ENCODE data around the gene PSMA2.

PSMA2 gene

GRCh38 chr7:42931834-42932651 lies at the start of gene PSMA2, which contains the start of gene MRPL32:
TSS of gene PSMA2 (minus strand) at chr7:42932174. CDS start at chr7:42932158, 16 bp downstream.
TSS of gene MRPL32 (plus strand) at chr7:42932376. CDS start at chr7:42932387, 11 bp downstream.
- in situ Hi-C loops (cut with MboI; ENCODE audit: low sequenced_read_pairs) = loop anchor here (25.0 kb wide), 1 partner anchor 905 kb away; no protein-coding TSS in a partner anchor

GRCh38 chr7:42981601-42982000 lies 49.6 kb upstream of the PSMA2 start:
- in situ Hi-C loops (cut with MboI; ENCODE audit: low sequenced_read_pairs) = no loop called here

GRCh38 chr7:42980514-42980913 lies 48.5 kb upstream of the PSMA2 start:
- in situ Hi-C loops (cut with MboI; ENCODE audit: low sequenced_read_pairs) = no loop called here

DNA sequence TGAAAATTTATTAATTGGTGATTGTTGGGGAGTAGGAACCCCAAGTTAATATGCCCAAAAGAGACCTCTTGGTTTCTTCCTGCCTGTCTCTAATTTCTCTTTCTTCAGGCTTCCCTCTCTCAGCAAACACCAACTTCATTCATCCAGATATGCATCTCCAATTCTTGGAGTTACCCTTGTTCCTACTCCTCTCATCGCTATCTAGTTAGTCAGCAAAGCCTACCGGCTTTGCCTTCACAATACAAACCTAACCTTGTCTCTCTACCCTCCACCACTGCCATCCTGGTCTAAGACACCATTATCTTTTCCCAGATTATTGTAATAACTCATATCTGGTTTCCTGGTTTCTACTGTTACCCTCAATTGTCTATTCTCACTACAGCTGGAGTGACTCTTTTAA lies 48.1 kb upstream of the PSMA2 start:
- in situ Hi-C loops (cut with MboI; ENCODE audit: low sequenced_read_pairs) = no loop called here

GRCh38 chr7:42978496-42978895 lies 46.5 kb upstream of the PSMA2 start:
- in situ Hi-C loops (cut with MboI; ENCODE audit: low sequenced_read_pairs) = no loop called here

- in situ Hi-C loops (cut with MboI; ENCODE audit: low sequenced_read_pairs) = no loop called here
Measured at GRCh38 chr7:42976371-42976770, 44.4 kb upstream of the PSMA2 start.

DNA sequence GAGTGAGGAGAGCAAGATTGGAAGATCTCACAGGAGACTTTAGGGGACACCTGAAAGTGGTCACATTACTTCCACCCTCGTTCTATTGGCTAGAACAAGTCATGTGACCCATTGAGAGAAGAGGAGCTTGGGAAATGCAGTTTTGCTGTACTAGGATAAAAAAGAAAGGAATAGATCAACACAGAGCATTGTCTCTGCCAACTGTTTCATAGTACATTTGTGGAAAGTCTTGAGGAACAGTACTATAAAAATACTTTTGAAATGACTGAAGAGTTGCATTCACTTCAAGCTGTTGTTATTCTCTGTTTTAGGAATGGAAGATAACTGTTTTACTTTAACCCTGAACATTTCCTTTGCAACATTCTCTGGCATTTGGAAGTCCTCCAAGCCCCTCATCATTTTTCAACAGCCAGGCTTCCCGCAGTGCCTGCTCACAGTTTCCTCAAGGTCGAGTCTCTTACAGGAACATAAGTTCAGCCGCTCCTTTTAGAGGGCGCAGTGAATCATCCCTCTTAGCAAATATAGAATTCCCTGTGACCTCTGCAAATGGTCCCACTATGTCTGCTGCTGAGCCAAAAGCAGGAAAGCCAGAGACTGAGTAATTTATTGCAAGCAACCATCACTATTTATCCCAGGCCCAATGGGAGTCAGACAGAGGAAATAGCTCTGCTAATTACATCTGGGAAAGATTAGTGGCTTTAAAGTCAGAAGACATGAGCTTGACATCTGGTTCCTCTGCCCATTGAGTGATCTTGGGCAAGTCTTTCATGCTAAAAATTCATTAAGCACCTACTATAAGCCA lies 40.9 kb upstream of the PSMA2 start:
- in situ Hi-C loops (cut with MboI; ENCODE audit: low sequenced_read_pairs) = no loop called here

DNA sequence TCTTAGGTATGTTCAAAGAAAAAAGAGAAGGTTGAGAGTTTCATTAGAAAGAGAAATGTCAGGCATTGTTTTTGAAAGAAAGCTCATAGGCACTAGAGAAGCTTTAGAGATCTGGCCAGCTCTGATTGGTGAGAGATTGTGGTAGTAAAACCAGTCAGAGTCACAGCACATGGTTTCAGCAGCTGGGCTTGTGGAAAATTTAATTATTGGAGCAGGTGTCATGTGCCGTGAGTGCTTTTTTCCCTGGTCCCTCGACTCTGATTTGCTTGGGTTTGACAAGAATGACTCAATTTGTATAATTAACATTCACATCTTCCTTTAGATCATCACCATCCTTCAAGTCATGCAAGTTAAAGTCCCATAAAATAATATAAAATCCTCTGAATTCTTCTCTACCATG lies 35.4 kb upstream of the PSMA2 start:
- in situ Hi-C loops (cut with MboI; ENCODE audit: low sequenced_read_pairs) = no loop called here

- in situ Hi-C loops (cut with MboI; ENCODE audit: low sequenced_read_pairs) = no loop called here
Measured at GRCh38 chr7:42964849-42965805, 33.2 kb upstream of the PSMA2 start.

GRCh38 chr7:42964293-42964692 lies 32.3 kb upstream of the PSMA2 start:
- in situ Hi-C loops (cut with MboI; ENCODE audit: low sequenced_read_pairs) = no loop called here

GRCh38 chr7:42961170-42961569 lies 29.2 kb upstream of the PSMA2 start:
- in situ Hi-C loops (cut with MboI; ENCODE audit: low sequenced_read_pairs) = no loop called here

DNA sequence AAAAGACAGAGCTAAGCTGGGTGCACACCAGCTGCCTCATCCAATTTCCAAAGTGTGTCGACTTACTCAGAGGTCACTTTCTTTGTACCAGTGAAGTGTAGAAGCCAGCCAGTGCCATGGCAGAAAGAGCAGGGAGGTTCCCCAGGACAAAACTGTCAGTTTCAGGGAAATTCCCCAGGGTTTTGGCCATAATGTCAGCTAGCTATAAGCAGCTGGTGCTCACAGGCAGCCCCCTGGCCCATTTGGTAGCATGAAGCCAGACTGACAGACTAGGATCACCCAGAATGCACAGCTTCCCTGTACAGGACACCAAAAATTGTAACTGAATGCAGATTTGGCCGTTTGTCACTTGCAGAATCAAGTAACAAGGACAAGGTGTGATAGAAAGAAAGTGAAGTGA lies 28.8 kb upstream of the PSMA2 start:
- in situ Hi-C loops (cut with MboI; ENCODE audit: low sequenced_read_pairs) = no loop called here

DNA sequence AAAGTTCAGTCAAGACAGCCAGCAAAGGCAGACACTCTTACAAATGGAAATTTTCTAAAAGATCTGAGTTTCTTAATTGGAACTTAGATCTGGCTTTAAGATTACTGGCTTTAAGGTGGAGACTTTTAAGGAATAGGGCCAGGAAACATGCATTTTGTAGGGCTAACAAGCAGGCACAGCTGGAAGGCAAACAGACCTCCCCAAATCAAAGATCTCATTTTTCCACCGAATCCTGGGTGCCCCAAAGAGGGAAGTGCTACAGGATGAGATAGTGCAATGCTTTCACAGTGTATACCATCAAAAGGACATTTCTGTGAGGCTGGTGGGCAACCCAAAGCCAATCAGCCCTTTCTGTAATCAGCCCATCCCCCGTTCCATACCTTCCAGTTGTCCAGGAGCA lies 27.6 kb upstream of the PSMA2 start:
- in situ Hi-C loops (cut with MboI; ENCODE audit: low sequenced_read_pairs) = no loop called here

- in situ Hi-C loops (cut with MboI; ENCODE audit: low sequenced_read_pairs) = no loop called here
Measured at GRCh38 chr7:42956062-42956461, 24.1 kb upstream of the PSMA2 start.

GRCh38 chr7:42953994-42954393 lies 22.0 kb upstream of the PSMA2 start:
- in situ Hi-C loops (cut with MboI; ENCODE audit: low sequenced_read_pairs) = no loop called here

DNA sequence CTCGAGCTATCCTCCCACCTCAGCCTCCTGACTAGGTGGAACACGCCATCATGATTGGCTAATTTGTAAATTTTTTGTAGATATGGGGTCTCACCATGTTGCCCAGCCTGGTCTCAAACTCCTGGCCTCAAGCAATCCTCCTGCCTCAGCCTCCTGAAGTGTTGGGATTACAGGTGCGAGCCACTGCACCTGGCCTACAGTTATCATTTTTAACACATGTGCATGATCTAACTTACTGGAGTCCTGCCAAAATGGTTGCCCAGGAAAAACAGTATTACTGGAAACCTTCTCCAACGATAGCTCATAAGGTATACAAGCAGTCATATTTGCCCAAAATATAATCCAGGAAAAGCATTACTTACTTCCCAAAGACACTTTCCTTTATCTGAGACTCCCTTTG lies 20.4 kb upstream of the PSMA2 start:
- in situ Hi-C loops (cut with MboI; ENCODE audit: low sequenced_read_pairs) = no loop called here

GRCh38 chr7:42950417-42950816 lies 18.4 kb upstream of the PSMA2 start:
- in situ Hi-C loops (cut with MboI; ENCODE audit: low sequenced_read_pairs) = no loop called here

DNA sequence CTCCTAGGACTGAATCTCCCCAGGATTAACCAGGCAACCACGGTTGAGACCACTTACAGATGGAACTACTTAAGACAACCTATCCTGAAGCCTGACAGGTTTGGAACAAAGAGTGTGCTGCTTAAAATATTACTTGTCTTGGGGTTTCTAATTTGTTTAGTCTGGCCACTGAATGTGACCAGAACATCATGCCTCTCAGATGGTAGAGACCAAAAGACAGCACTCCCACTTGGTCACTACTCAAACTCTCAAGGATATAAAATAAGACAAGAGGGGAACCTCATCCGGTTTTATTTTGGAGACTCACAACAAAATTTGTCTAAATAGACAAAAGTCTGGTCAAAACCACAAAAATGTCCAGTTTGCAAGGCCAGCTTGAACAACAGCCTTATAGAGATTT lies 15.5 kb upstream of the PSMA2 start:
- in situ Hi-C loops (cut with MboI; ENCODE audit: low sequenced_read_pairs) = loop anchor here (25.0 kb wide), 1 partner anchor 890 kb away; no protein-coding TSS in a partner anchor

DNA sequence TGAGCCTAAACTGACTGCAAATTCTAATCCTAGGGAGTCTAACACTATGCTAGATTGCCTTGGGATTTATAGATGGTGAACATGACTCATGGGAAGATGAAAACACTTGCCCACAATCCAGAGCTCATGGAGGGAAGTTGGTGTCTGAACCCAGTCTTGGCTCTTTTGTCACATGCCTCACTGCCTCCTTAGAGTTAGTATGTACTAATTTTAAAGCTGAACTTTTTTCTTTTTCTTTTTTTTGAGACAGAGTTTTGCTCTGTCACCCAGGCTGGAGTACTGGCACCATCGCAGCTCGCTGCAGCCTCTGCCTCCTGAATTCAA lies 14.6 kb upstream of the PSMA2 start:
- in situ Hi-C loops (cut with MboI; ENCODE audit: low sequenced_read_pairs) = loop anchor here (25.0 kb wide), 1 partner anchor 891 kb away; no protein-coding TSS in a partner anchor

DNA sequence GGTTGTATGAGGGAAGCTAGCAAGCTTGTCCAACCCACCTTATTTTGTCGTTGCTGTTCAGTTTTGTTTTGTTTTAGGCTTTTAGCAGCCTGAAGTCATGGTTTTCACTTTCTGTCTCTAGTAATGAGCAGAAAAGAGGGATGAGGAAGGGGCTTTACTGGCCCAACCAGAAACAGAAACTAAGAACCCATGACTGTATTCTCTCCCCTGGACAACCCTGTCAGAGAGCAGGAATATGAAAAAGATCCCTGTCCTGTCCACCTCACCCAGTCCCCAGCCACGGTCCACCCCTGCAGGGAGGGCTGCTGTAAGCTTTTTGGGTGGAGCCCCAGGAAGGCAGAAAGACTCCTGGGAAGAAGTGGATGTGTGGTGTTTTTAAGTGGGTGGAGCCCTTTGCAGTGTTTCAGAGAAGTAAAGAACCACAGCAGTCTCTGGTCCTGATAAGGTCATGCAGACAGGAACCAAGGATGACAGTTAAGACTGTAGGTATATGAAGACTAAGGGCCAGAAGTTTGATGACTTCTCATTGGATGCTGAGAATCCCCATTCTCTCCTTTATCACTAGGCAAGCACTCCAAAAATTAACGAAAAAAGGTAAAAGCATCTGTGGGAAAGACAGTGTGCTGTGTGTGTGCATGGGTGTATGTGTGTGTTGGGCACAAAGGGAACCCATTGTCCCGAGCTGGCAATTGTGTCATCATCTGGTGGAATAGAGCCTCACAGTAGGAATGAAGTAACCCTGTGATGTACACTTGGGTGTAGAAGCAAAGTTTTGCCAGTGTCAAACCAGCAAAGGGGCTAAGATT lies 14.1 kb upstream of the PSMA2 start:
- in situ Hi-C loops (cut with MboI; ENCODE audit: low sequenced_read_pairs) = loop anchor here (25.0 kb wide), 1 partner anchor 891 kb away; no protein-coding TSS in a partner anchor

Measured in HL-60/S4 (cell line).